Measurements from ENCODE around the gene ZBTB46.
"Not testable (repeated sequence)": the region's sequence is repeated elsewhere in the genome, so short reads cannot be mapped to it uniquely, and the experiment has no call there.

Gene ZBTB46

DNA sequence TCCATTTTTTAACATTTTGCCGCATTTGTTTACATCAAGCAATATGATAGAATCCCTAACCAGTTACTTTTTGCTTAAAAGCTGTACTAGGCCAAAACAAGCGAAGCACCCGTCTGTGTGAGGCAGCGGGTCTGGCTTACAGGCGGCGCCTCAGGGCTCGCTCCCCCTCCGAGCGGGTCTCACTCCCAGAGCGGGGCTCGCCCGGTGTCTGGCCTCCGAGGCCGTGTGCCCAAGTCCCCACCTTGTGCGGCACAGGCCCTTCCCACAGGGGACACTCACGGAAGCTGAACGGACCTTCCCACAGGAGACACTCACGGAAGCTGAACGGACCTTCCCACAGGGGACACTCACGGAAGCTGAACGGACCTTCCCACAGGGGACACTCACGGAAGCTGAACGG lies 23.4 kb downstream of the ZBTB46 start:
- Histone ChIP-seq H4K20me1 (ENCODE audit: low read depth, low read length) (no peaks in the 10 kb centered on the region), H3K9me3 (ENCODE audit: insufficient read depth, low read length) (no peaks in the 10 kb centered on the region), H3K9me2 (replicated peaks; ENCODE audit: insufficient read depth, low read length) (no peaks in the 10 kb centered on the region), H3K4me3 (ENCODE audit: insufficient read depth, low read length, poor library complexity, severe bottlenecking) (no peak overlapping the region), H3K27ac (ENCODE audit: low read depth, low read length) (no peak overlapping the region), H3K36me3 (ENCODE audit: low read length) (no peaks in the 10 kb centered on the region), H3F3A (ENCODE audit: insufficient read depth) (no peaks in the 10 kb centered on the region), H3K4me2 (ENCODE audit: low read depth, low read length, poor library complexity, severe bottlenecking) (no peak overlapping the region), H3K27me3 (ENCODE audit: low read length) (0 out of 2 replicates have a peak, but pooled peaks cover 2% of the 10 kb centered on the region), H3K79me2 (ENCODE audit: insufficient read depth, low read length) (no peaks in the 10 kb centered on the region), H2AFZ (ENCODE audit: low read depth, low read length, severe bottlenecking) (no peak overlapping the region), H3K9ac (ENCODE audit: low read length) (no peak overlapping the region)
- TF ChIP-seq, protein P1, sequence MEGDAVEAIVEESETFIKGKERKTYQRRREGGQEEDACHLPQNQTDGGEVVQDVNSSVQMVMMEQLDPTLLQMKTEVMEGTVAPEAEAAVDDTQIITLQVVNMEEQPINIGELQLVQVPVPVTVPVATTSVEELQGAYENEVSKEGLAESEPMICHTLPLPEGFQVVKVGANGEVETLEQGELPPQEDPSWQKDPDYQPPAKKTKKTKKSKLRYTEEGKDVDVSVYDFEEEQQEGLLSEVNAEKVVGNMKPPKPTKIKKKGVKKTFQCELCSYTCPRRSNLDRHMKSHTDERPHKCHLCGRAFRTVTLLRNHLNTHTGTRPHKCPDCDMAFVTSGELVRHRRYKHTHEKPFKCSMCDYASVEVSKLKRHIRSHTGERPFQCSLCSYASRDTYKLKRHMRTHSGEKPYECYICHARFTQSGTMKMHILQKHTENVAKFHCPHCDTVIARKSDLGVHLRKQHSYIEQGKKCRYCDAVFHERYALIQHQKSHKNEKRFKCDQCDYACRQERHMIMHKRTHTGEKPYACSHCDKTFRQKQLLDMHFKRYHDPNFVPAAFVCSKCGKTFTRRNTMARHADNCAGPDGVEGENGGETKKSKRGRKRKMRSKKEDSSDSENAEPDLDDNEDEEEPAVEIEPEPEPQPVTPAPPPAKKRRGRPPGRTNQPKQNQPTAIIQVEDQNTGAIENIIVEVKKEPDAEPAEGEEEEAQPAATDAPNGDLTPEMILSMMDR (IDR thresholded peaks at IDR 0.05; ENCODE audit: insufficient read depth, low read length, poor library complexity, severe bottlenecking): no peak
- TF ChIP-seq EZH2phosphoT487 (conservative IDR thresholded peaks at IDR 0.05; ENCODE audit: low read length): no peak

DNA sequence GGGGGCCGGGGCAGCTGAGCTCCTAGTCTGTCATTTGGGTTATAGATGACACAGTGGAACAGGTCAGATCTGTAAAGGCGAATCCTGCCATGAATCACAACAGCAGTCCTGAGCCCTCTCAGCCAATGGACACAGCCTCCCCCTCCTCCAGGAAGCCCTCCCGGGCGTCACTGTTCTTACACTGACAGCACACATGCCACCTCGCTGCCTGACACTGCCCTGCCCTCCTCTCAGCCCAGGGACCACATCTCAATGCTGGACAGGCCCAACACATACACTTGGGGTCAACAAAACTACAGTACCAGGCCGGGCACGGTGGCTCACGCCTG lies 26.8 kb downstream of the ZBTB46 start:
- TF ChIP-seq EZH2phosphoT487 (conservative IDR thresholded peaks at IDR 0.05; ENCODE audit: low read length): no peak
- TF ChIP-seq, protein P1 (IDR thresholded peaks at IDR 0.05; ENCODE audit: insufficient read depth, low read length, poor library complexity, severe bottlenecking): no peak
- no peaks in the 10 kb centered on the region for H3K9me3 ChIP-seq (ENCODE audit: insufficient read depth, low read length)
- no peak overlapping the region for H3K4me3 ChIP-seq (ENCODE audit: insufficient read depth, low read length, poor library complexity, severe bottlenecking)
- no peaks in the 10 kb centered on the region for H3K27me3 ChIP-seq (ENCODE audit: low read length)
- no peak overlapping the region for H2AFZ ChIP-seq (ENCODE audit: low read depth, low read length, severe bottlenecking)
- H3K79me2 ChIP-seq (ENCODE audit: insufficient read depth, low read length): no peaks in the 10 kb centered on the region
- no peaks in the 10 kb centered on the region for H3K36me3 ChIP-seq (ENCODE audit: low read length)
- no peak overlapping the region for H3K27ac ChIP-seq (ENCODE audit: low read depth, low read length)
- no peaks in the 10 kb centered on the region for H3K9me2 ChIP-seq (replicated peaks; ENCODE audit: insufficient read depth, low read length)
- H3F3A ChIP-seq (ENCODE audit: insufficient read depth): no peaks in the 10 kb centered on the region
- no peaks in the 10 kb centered on the region for H4K20me1 ChIP-seq (ENCODE audit: low read depth, low read length)
- no peak overlapping the region for H3K9ac ChIP-seq (ENCODE audit: low read length)
- no peak overlapping the region for H3K4me2 ChIP-seq (ENCODE audit: low read depth, low read length, poor library complexity, severe bottlenecking)

DNA sequence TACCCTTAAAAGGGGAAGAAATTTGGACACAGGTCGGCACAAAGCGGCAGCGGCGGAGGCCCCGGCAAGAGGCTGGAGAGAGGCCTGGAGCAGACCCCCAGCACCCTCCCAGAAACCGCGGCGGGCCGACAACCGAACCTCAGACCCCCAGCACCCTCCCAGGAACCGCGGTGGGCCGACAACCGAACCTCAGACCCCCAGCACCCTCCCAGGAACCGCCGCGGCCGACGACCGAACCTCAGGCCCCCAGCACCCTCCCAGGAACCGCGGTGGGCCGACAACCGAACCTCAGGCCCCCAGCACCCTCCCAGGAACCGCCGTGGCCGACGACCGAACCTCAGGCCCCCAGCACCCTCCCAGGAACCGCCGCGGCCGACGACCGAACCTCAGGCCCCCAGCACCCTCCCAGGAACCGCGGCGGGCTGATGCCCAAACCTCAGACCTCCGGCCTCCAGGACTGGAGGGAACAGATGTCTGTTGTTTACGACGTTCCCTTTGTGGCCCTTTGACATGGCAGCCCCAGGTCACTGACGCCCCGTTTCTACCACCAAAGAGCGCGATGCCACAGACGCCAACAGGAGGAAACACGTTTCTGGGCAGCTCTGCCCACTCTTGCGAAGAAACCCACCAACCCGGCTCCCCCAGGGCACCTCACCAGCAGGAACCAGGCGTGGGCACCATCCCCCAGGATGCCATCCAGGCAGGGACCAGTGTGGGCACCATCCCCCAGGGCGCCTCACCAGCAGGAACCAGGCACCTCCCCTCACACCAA lies 28.4 kb downstream of the ZBTB46 start:
- H4K20me1 ChIP-seq (ENCODE audit: low read depth, low read length): no peaks in the 10 kb centered on the region
- TF ChIP-seq, protein P1 (IDR thresholded peaks at IDR 0.05; ENCODE audit: insufficient read depth, low read length, poor library complexity, severe bottlenecking): no peak
- H3K36me3 ChIP-seq (ENCODE audit: low read length): no peaks in the 10 kb centered on the region
- no peak overlapping the region for H3K27ac ChIP-seq (ENCODE audit: low read depth, low read length)
- no peak overlapping the region for H3K9ac ChIP-seq (ENCODE audit: low read length)
- H2AFZ ChIP-seq (ENCODE audit: low read depth, low read length, severe bottlenecking): no peak overlapping the region
- no peak overlapping the region for H3K4me3 ChIP-seq (ENCODE audit: insufficient read depth, low read length, poor library complexity, severe bottlenecking)
- H3K27me3 ChIP-seq (ENCODE audit: low read length): no peaks in the 10 kb centered on the region
- no peaks in the 10 kb centered on the region for H3K79me2 ChIP-seq (ENCODE audit: insufficient read depth, low read length)
- no peak overlapping the region for H3K4me2 ChIP-seq (ENCODE audit: low read depth, low read length, poor library complexity, severe bottlenecking)
- no peaks in the 10 kb centered on the region for H3K9me2 ChIP-seq (replicated peaks; ENCODE audit: insufficient read depth, low read length)
- H3F3A ChIP-seq (ENCODE audit: insufficient read depth): no peaks in the 10 kb centered on the region
- no peaks in the 10 kb centered on the region for H3K9me3 ChIP-seq (ENCODE audit: insufficient read depth, low read length)

DNA sequence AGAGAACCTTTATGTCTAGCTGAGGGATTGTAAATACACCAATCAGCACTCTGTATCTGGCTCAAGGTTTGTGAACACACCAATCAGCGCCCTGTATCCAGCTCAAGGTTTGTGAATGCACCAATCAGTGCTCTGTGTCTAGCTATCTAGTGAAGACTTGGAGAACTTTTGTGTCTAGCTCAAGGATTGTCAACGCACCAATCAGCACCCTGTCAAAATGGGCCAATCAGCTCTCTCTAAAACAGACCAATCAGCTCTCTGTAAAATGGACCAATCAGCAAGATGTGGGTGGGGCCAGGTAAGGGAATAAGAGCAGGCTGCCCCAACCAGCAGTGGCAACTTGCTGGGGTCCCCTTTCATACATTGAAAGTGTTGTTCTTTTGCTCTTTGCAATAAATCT lies 29.9 kb downstream of the ZBTB46 start:
- H3K36me3 ChIP-seq (ENCODE audit: low read length); H3K9ac ChIP-seq (ENCODE audit: low read length); H2AFZ ChIP-seq (ENCODE audit: low read depth, low read length, severe bottlenecking); H3K27ac ChIP-seq (ENCODE audit: low read depth, low read length); H3K4me3 ChIP-seq (ENCODE audit: insufficient read depth, low read length, poor library complexity, severe bottlenecking); H3K9me2 ChIP-seq (replicated peaks; ENCODE audit: insufficient read depth, low read length); H3K79me2 ChIP-seq (ENCODE audit: insufficient read depth, low read length); H3K27me3 ChIP-seq (ENCODE audit: low read length); H3K9me3 ChIP-seq (ENCODE audit: insufficient read depth, low read length); H3F3A ChIP-seq (ENCODE audit: insufficient read depth); H3K4me2 ChIP-seq (ENCODE audit: low read depth, low read length, poor library complexity, severe bottlenecking); H4K20me1 ChIP-seq (ENCODE audit: low read depth, low read length): not testable (repeated sequence)

DNA sequence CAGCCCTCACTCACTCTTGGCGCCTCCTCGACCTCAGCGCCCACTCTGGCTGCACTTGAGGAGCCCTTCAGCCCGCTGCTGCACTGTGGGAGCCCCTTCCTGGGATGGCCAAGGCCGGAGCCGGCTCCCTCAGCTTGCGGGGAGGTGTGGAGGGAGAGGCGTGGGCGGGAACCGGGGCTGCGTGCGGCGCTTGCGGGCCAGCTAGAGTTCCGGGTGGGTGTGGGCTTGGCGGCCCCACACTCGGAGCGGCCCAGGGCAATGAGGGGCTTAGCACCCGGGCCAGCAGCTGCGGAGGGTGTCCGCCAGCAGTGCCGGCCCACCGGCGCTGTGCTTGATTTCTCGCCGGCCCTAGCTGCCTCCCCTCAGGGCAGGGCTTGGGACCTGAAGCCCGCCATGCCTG lies 30.7 kb downstream of the ZBTB46 start:
- not testable (repeated sequence) for H3K27ac ChIP-seq (ENCODE audit: low read depth, low read length); H3K27me3 ChIP-seq (ENCODE audit: low read length); H3K4me2 ChIP-seq (ENCODE audit: low read depth, low read length, poor library complexity, severe bottlenecking)

DNA sequence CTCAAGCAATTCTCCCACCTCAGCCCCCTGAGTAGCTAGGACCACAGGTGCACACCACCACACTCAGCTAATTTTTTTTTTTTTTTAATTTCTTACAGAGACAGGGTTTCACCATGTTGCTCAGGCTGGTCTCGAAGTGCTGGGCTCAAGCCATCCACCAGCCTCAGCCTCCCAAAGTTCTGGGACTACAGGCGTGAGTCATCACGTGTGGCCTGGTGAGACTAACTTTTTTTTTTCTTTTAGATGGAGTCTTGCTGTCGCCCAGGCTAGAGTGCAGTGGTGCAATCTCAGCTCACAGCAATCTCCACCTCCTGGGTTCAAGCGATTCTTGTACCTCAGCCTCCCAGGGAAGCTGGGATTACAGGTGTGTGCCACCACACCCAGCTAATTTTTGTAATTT lies 31.9 kb downstream of the ZBTB46 start:
- H3K36me3 ChIP-seq (ENCODE audit: low read length); H3K27me3 ChIP-seq (ENCODE audit: low read length); H3K9ac ChIP-seq (ENCODE audit: low read length); H3K9me3 ChIP-seq (ENCODE audit: insufficient read depth, low read length); H4K20me1 ChIP-seq (ENCODE audit: low read depth, low read length); H3K79me2 ChIP-seq (ENCODE audit: insufficient read depth, low read length); H3K9me2 ChIP-seq (replicated peaks; ENCODE audit: insufficient read depth, low read length); H3K4me2 ChIP-seq (ENCODE audit: low read depth, low read length, poor library complexity, severe bottlenecking); H3F3A ChIP-seq (ENCODE audit: insufficient read depth); H3K27ac ChIP-seq (ENCODE audit: low read depth, low read length); H3K4me3 ChIP-seq (ENCODE audit: insufficient read depth, low read length, poor library complexity, severe bottlenecking); H2AFZ ChIP-seq (ENCODE audit: low read depth, low read length, severe bottlenecking): not testable (repeated sequence)

More for the DNA sequence above, 30.7 kb downstream of the ZBTB46 start:
- H2AFZ ChIP-seq (ENCODE audit: low read depth, low read length, severe bottlenecking); H3K79me2 ChIP-seq (ENCODE audit: insufficient read depth, low read length); H3F3A ChIP-seq (ENCODE audit: insufficient read depth); H4K20me1 ChIP-seq (ENCODE audit: low read depth, low read length); H3K9me2 ChIP-seq (replicated peaks; ENCODE audit: insufficient read depth, low read length); H3K36me3 ChIP-seq (ENCODE audit: low read length); H3K4me3 ChIP-seq (ENCODE audit: insufficient read depth, low read length, poor library complexity, severe bottlenecking); H3K9me3 ChIP-seq (ENCODE audit: insufficient read depth, low read length); H3K9ac ChIP-seq (ENCODE audit: low read length): not testable (repeated sequence)

Data from SU-DHL-6 (cell line).